Choroid plexus epithelial cell (primary cell): ENCODE results near the gene SLC16A3.

Experiments
- DNase-seq: peaks from one replicate; pipeline ENCODE4 v3.0.0-alpha.2; 2010; ENCODE audit warnings: low read depth
- H3K4me3 ChIP-seq: 2 replicates; pipeline ENCODE4 v1.5.1; 2011; ENCODE audit warnings: low read depth, mild to moderate bottlenecking, control low read depth, low read length, moderate library complexity
- TF ChIP-seq, protein P1 (sequence below): conservative IDR thresholded peaks from 2 replicates; pipeline ENCODE4 v1.5.1; 2011; ENCODE audit warnings: low read depth, mild to moderate bottlenecking, control low read depth, inconsistent platforms, low read length, moderate library complexity

Gene SLC16A3

GRCh38 chr17:82228842-82229697, at the start of gene SLC16A3:
Gene SLC16A3, plus strand, starts transcription at chr17:82229042. Its CDS starts 6,967 bp downstream, at chr17:82236009.
- TF ChIP-seq, protein P1, sequence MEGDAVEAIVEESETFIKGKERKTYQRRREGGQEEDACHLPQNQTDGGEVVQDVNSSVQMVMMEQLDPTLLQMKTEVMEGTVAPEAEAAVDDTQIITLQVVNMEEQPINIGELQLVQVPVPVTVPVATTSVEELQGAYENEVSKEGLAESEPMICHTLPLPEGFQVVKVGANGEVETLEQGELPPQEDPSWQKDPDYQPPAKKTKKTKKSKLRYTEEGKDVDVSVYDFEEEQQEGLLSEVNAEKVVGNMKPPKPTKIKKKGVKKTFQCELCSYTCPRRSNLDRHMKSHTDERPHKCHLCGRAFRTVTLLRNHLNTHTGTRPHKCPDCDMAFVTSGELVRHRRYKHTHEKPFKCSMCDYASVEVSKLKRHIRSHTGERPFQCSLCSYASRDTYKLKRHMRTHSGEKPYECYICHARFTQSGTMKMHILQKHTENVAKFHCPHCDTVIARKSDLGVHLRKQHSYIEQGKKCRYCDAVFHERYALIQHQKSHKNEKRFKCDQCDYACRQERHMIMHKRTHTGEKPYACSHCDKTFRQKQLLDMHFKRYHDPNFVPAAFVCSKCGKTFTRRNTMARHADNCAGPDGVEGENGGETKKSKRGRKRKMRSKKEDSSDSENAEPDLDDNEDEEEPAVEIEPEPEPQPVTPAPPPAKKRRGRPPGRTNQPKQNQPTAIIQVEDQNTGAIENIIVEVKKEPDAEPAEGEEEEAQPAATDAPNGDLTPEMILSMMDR: no peak
- peak; percentile 66 for DNase-seq

DNA sequence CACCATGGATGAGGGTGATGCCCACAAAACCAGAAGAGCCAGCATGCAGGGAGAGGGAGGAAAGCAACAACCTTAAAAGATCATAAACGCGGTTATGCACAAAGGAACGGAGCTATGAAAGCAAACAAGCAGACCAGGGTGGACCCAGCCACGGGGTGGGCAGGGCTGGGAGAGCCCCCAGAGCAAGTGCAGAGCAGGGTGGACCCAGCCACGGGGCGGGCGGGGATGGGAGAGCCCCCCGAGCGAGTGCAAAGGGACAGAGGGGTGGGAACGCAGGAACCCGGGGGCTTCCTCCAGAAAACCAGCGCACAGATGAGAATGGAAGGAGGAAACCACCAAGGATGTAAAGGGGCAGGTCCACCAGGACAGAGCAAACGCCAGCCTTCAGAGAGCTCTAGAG, 49.4 kb upstream of the SLC16A3 start:
- H3K4me3 ChIP-seq: no peak overlapping the region
- DNase-seq: no peak
- TF ChIP-seq, protein P1: no peak

More at GRCh38 chr17:82228842-82229697, at the start of gene SLC16A3:
- H3K4me3 ChIP-seq: peak within 1 kb of the TSS; percentile 68

DNA sequence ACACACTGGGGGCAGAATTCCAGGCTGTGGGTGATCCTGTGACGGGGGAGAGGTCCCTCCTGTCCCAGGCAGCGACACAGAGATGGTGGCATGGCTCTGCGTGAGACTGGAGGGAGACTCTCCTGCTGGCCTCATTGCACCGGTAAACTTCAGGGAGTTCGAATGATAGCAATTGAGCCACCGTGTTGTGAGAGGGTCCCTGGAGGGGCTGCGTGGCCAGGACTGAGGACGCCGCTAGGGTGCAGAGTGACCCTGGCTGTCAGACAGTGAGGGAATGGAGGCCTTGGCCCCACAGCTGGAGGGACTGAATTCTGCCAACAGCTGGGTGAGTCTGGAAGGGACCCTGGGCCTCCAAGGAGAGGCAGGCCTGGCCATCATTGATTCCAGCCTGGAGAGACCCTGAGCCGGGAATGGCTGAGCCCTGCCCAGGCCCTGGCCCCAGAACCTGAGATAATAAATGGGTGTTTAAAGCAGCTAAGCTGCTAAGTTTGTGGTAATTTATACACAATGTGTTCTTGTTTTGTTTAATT, 48.8 kb upstream of the SLC16A3 start:
- TF ChIP-seq, protein P1: no peak
- DNase-seq: no peak
- no peak overlapping the region for H3K4me3 ChIP-seq

DNA sequence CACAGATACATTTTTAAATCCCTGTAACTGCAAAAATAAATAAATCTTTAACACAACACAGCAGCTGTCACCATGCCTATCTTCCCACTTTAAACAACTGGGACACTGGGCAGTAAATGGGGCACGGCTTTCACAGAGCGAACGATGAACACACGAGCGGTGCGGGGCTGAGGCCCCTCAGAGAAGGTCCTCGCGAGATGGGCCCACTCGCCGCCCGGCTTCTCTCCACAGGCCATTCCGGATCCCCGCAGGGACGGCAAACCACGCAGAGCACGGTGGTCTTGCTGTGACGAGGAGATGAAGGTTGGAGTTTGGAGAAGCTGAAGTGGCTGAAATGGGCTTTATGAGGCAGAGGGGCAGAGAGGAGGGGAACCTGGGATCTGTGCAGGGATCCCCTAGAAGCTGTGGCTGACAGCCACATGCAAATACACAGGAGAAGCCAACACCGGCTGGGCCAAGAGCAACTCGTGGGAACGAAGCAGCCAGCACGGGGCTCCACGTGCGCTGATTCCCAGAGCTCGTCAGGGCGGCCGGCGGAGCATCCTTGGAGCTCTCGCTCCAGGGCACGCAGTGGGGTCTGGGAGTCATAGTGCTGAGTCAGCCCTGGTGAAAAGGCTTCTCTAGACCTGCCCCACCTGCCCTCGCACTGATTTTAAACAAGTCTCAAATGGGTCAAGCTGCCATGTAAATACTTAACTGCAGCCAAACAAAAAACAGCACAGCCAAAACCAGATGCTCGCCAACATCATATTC, 47.9 kb upstream of the SLC16A3 start:
- DNase-seq: no peak
- TF ChIP-seq, protein P1: no peak
- H3K4me3 ChIP-seq: no peak overlapping the region

GRCh38 chr17:82184761-82185160, 44.1 kb upstream of the SLC16A3 start:
- DNase-seq: no peak
- TF ChIP-seq, protein P1: no peak
- no peak overlapping the region for H3K4me3 ChIP-seq

- DNase-seq: no peak
- H3K4me3 ChIP-seq: no peak overlapping the region
- TF ChIP-seq, protein P1: no peak
These were observed 42.6 kb upstream of the SLC16A3 start for GRCh38 chr17:82186221-82186620.
